Osteocyte (in vitro differentiated cells): Measurements from ENCODE around the gene KRT28. TPM values are rescaled to one million over a fixed set of nuclear protein-coding genes. Genes with fewer than 3 reads are reported as not detected.

ENCODE experiments used
- DNase-seq: peaks from one replicate; pipeline ENCODE4 v3.0.0; 2021; ENCODE audit warnings: mixed read lengths; ENCODE audit not compliant: unreplicated experiment; ENCODE audit errors: extremely low spot score
- H3K27ac Mint-ChIP-seq: one replicate; pipeline ENCODE4 v1.8.0; 2021; ENCODE audit warnings: mild to moderate bottlenecking, mixed read lengths; ENCODE audit not compliant: unreplicated experiment
- H3K27me3 Mint-ChIP-seq: one replicate; pipeline ENCODE4 v1.8.0; 2021; ENCODE audit warnings: mixed read lengths; ENCODE audit not compliant: unreplicated experiment
- H3K36me3 Mint-ChIP-seq: one replicate; pipeline ENCODE4 v1.8.0; 2021; ENCODE audit warnings: mixed read lengths; ENCODE audit not compliant: unreplicated experiment
- H3K4me1 Mint-ChIP-seq: one replicate; pipeline ENCODE4 v1.8.0; 2021; ENCODE audit warnings: mixed read lengths; ENCODE audit not compliant: unreplicated experiment
- H3K4me3 Mint-ChIP-seq: one replicate; pipeline ENCODE4 v1.8.0; 2021; ENCODE audit warnings: mild to moderate bottlenecking, moderate library complexity, mixed read lengths; ENCODE audit not compliant: unreplicated experiment
- H3K9me3 Mint-ChIP-seq: one replicate; pipeline ENCODE4 v1.8.0; 2021; ENCODE audit warnings: mixed read lengths; ENCODE audit not compliant: unreplicated experiment
- CTCF ChIP-seq: fragments of 200-600 bp; sonication (generic); IDR thresholded peaks from 2 replicates; pipeline ENCODE4 v1.5.0; 2021; ENCODE audit warnings: antibody characterized with exemption, mild to moderate bottlenecking, moderate library complexity
- total RNA-seq: library from RNA; stranded (reverse); gene quantifications from 2 replicates; pipeline ENCODE4 v1.2.1, GENCODE V29; 2021

KRT28 gene
- total RNA-seq, 1 donor from 2014 or later, result not detected

GRCh38 chr17:40830085-40830776 is 30.5 kb upstream of the KRT28 start:
- DNase-seq, result no peak
- Mint-ChIP-seq H3K4me3 (no peak overlapping the region), H3K4me1 (peaks cover 13% of the 10 kb centered on the region), H3K36me3 (peaks cover 12% of the 10 kb centered on the region), H3K27ac (no peak overlapping the region), H3K9me3 (peaks cover 5% of the 10 kb centered on the region), H3K27me3 (no peaks in the 10 kb centered on the region)
- TF ChIP-seq CTCF, result no peak

GRCh38 chr17:40828454-40829044 is 28.8 kb upstream of the KRT28 start:
- H3K27me3 Mint-ChIP-seq, result no peaks in the 10 kb centered on the region
- H3K27ac Mint-ChIP-seq, result no peak overlapping the region
- H3K36me3 Mint-ChIP-seq, result peaks cover 5% of the 10 kb centered on the region
- no peak for DNase-seq
- no peak for TF ChIP-seq CTCF
- H3K9me3 Mint-ChIP-seq, result peaks cover 5% of the 10 kb centered on the region
- no peak overlapping the region for H3K4me3 Mint-ChIP-seq
- peaks cover 13% of the 10 kb centered on the region for H3K4me1 Mint-ChIP-seq

GRCh38 chr17:40827746-40828453 is 28.1 kb upstream of the KRT28 start:
- H3K36me3 Mint-ChIP-seq, result peaks cover 4% of the 10 kb centered on the region
- H3K4me3 Mint-ChIP-seq, result no peak overlapping the region
- DNase-seq, result no peak
- peak overlapping the region; percentile 8 for H3K27ac Mint-ChIP-seq
- H3K27me3 Mint-ChIP-seq, result no peaks in the 10 kb centered on the region
- peaks cover 5% of the 10 kb centered on the region for H3K9me3 Mint-ChIP-seq
- peaks cover 13% of the 10 kb centered on the region for H3K4me1 Mint-ChIP-seq
- TF ChIP-seq CTCF, result no peak

- DNase-seq, result no peak
- Mint-ChIP-seq H3K27me3 (no peaks in the 10 kb centered on the region), H3K36me3 (peaks cover 3% of the 10 kb centered on the region), H3K9me3 (peaks cover 5% of the 10 kb centered on the region), H3K27ac (no peak overlapping the region), H3K4me1 (peaks cover 13% of the 10 kb centered on the region), H3K4me3 (no peak overlapping the region)
- no peak for TF ChIP-seq CTCF
Measured at GRCh38 chr17:40825599-40825998, 25.8 kb upstream of the KRT28 start.
